CD4-positive, alpha-beta T cell (primary cell): ENCODE measurements around the gene HDAC4. TPM values are rescaled to one million over a fixed set of nuclear protein-coding genes. Genes with fewer than 3 reads are reported as not detected.

ENCODE experiments used
- ATAC-seq: fragments of 200-7000 bp; cut with Tn5 transposase; one replicate; pipeline ENCODE4 v1.10.0; 2022; ENCODE audit warnings: mild to moderate bottlenecking; ENCODE audit not compliant: poor library complexity
- CTCF ChIA-PET: fragments of 350-600 bp; sonication (Branson Sonifier 250); formaldehyde crosslinking; loops from one replicate; lab custom pipeline; 2021; ENCODE audit warnings: antibody characterized with exemption, inconsistent platforms; lab: Charles Lee
- POLR2A ChIA-PET: fragments of 350-600 bp; sonication (Branson Sonifier 250); formaldehyde crosslinking; loops from one replicate; lab custom pipeline; 2021; ENCODE audit warnings: antibody characterized with exemption, inconsistent platforms; lab: Charles Lee
- DNase-seq, 14 experiments: peaks; one replicate each; pipeline ENCODE4 v3.0.0-alpha.2; 2013 to 2020; ENCODE audit warnings: mixed read lengths in 2 of 14
- H3K27ac ChIP-seq, 2 donors: one replicate each; pipeline versions ENCODE4 v1.5.1 to v1.7.0; 2013; ENCODE audit warnings: low read length in 2 of 2, low read depth in 1 of 2, mild to moderate bottlenecking in 1 of 2
- H3K27me3 ChIP-seq, 2 experiments: 1 replicate in 1 of 2; 2 replicates in 1 of 2; pipeline versions ENCODE4 v1.6.1 to v1.7.0; 2013; ENCODE audit warnings: low read length in 2 of 2, control low read depth in 1 of 2, mild to moderate bottlenecking in 1 of 2, moderate library complexity in 1 of 2; ENCODE audit not compliant: insufficient read depth in 2 of 2, control insufficient read depth in 1 of 2
- H3K36me3 ChIP-seq: one replicate; pipeline ENCODE4 v1.6.1; 2013; ENCODE audit warnings: low read length, control low read depth; ENCODE audit not compliant: insufficient read depth
- H3K4me1 ChIP-seq: one replicate; pipeline ENCODE4 v1.6.1; 2013; ENCODE audit warnings: low read length, control low read depth; ENCODE audit not compliant: insufficient read depth
- H3K4me3 ChIP-seq: one replicate; pipeline ENCODE4 v1.5.1; 2013; ENCODE audit warnings: mild to moderate bottlenecking, low read length, moderate library complexity
- H3K9me3 ChIP-seq, 2 experiments: 1 replicate in 1 of 2; 2 replicates in 1 of 2; pipeline versions ENCODE4 v1.6.1 to v1.7.0; 2013; ENCODE audit warnings: low read length in 2 of 2, mild to moderate bottlenecking in 2 of 2, control low read depth in 1 of 2, moderate library complexity in 1 of 2; ENCODE audit not compliant: control insufficient read depth in 1 of 2, insufficient read depth in 1 of 2
- H3K27ac Mint-ChIP-seq: one replicate; pipeline ENCODE4 v1.8.0; 2020; ENCODE audit warnings: mixed read lengths
- H3K27me3 Mint-ChIP-seq: one replicate; pipeline ENCODE4 v1.8.0; 2021; ENCODE audit warnings: mixed read lengths
- H3K36me3 Mint-ChIP-seq: one replicate; pipeline ENCODE4 v1.8.0; 2021; ENCODE audit warnings: low read depth, mixed read lengths
- H3K4me1 Mint-ChIP-seq: one replicate; pipeline ENCODE4 v1.8.0; 2021; ENCODE audit warnings: low read depth, mixed read lengths
- H3K4me3 Mint-ChIP-seq: one replicate; pipeline ENCODE4 v1.8.0; 2020; ENCODE audit warnings: mild to moderate bottlenecking, mixed read lengths
- H3K9me3 Mint-ChIP-seq: one replicate; pipeline ENCODE4 v1.8.0; 2020; ENCODE audit warnings: mixed read lengths
- intact Hi-C, 2 experiments: fragments of 100-400 bp; cut with DNase I in 1 of 2; cut with micrococcal nuclease in 1 of 2; formaldehyde crosslinking; loops; one replicate each; pipeline versions ENCODE4 v1.15.1 to v1.9.0; 2023 to 2025; cut with DNase I, micrococcal nuclease
- total RNA-seq, 174 experiments: library from RNA in 2 of 174; stranded (reverse) in 2 of 174; gene quantifications; one replicate each; pipeline ENCODE4 v1.2.3 and lab custom pipeline; 2021 to 2026
- TF ChIP-seq, protein P1 (sequence below): fragments of 200-600 bp; IDR thresholded peaks from one replicate; pipeline ENCODE4 v1.8.0; 2022; ENCODE audit warnings: antibody characterized with exemption, mild to moderate bottlenecking

Gene HDAC4
- total RNA-seq, 2 experiments from 2014 or later, result 45.3 to 49.2 TPM

GRCh38 chr2:239344857-239345216, 56.0 kb downstream of the HDAC4 start:
- ATAC-seq, result no peak
- peaks cover 16% of the 10 kb centered on the region for H3K36me3 Mint-ChIP-seq
- TF ChIP-seq, protein P1, sequence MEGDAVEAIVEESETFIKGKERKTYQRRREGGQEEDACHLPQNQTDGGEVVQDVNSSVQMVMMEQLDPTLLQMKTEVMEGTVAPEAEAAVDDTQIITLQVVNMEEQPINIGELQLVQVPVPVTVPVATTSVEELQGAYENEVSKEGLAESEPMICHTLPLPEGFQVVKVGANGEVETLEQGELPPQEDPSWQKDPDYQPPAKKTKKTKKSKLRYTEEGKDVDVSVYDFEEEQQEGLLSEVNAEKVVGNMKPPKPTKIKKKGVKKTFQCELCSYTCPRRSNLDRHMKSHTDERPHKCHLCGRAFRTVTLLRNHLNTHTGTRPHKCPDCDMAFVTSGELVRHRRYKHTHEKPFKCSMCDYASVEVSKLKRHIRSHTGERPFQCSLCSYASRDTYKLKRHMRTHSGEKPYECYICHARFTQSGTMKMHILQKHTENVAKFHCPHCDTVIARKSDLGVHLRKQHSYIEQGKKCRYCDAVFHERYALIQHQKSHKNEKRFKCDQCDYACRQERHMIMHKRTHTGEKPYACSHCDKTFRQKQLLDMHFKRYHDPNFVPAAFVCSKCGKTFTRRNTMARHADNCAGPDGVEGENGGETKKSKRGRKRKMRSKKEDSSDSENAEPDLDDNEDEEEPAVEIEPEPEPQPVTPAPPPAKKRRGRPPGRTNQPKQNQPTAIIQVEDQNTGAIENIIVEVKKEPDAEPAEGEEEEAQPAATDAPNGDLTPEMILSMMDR, result no peak
- no peak for DNase-seq
- Histone ChIP-seq H3K36me3 (peaks cover 7% of the 10 kb centered on the region), H3K4me3 (no peak overlapping the region), H3K9me3 (no peaks in the 10 kb centered on the region), H3K27me3 (no peaks in the 10 kb centered on the region), H3K4me1 (peaks cover 15% of the 10 kb centered on the region), H3K27ac (no peak overlapping the region)
- ChIA-PET POLR2A (interaction anchor here (0.7 to 1.1 kb wide), 2 partner anchors 25 to 53 kb away, joined by 3 read pairs; no protein-coding TSS in a partner anchor), CTCF (interaction anchor here (0.5 kb wide), 1 partner anchor 46 kb away, joined by 3 read pairs; no protein-coding TSS in a partner anchor)
- no peak overlapping the region for H3K4me3 Mint-ChIP-seq
- no peak overlapping the region for H3K27ac Mint-ChIP-seq
- peaks cover 18% of the 10 kb centered on the region for H3K4me1 Mint-ChIP-seq
- intact Hi-C loops, result no loop called here
- H3K27me3 Mint-ChIP-seq, result no peaks in the 10 kb centered on the region
- no peaks in the 10 kb centered on the region for H3K9me3 Mint-ChIP-seq

DNA sequence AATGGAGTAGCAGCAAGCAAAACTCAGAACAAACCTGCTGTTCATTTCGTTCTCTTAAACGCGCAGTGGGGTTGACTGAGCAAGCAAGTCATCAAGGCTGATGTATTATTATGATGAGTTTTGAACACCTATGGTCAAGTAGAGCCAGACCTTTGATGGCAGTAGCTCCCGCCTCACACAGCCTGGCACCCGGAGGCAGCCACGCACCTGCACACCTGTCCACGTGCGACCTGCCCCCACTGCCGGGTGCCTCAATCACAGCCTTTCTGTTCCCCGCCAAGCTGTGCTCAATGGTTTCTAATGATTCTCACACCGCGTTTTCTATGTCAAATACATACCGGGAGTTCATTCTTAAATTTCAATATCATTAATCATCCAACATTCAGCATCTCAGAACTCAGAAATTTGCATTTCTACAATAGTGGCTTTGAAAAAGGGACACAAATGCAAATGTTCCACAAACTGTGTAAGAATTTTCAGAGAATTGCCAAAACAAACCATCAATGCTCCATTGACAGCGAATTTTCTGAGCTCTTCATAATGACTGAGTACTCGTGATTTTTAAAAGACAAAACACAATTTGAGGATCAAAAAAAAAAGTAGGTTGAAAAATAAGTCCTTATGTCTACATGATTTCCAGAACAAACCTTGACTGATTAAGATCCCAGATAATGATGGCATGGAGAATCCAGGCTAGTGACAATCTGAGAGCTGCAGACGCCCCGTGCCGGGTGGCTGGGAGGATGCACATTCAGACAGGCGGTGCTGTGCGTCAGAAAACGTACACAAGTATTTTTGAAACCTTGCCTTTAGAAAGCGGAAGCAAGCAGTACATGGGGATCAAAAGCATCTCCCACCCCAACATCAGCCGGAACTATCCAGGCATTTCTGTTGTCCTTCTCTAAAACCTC, 56.6 kb downstream of the HDAC4 start:
- POLR2A ChIA-PET, result interaction anchor here (0.7 to 1.1 kb wide), 2 partner anchors 26 to 52 kb away, joined by 3 read pairs; no protein-coding TSS in a partner anchor
- H3K4me3 Mint-ChIP-seq, result no peak overlapping the region
- intact Hi-C loops, result no loop called here
- H3K9me3 Mint-ChIP-seq, result no peaks in the 10 kb centered on the region
- H3K27ac Mint-ChIP-seq, result no peak overlapping the region
- DNase-seq (no peak), ATAC-seq (no peak)
- peaks cover 24% of the 10 kb centered on the region for H3K4me1 Mint-ChIP-seq
- no peak overlapping the region for H3K4me3 ChIP-seq
- peaks cover 22% of the 10 kb centered on the region for H3K4me1 ChIP-seq
- TF ChIP-seq, protein P1, result no peak
- H3K36me3 Mint-ChIP-seq, result peaks cover 11% of the 10 kb centered on the region
- no peaks in the 10 kb centered on the region for H3K27me3 Mint-ChIP-seq
- H3K36me3 ChIP-seq, result peaks cover 7% of the 10 kb centered on the region
- no peaks in the 10 kb centered on the region for H3K27me3 ChIP-seq
- CTCF ChIA-PET, result interaction anchor here (0.5 kb wide), 1 partner anchor 45 kb away, joined by 3 read pairs; no protein-coding TSS in a partner anchor
- H3K9me3 ChIP-seq, result no peaks in the 10 kb centered on the region
- no peak overlapping the region for H3K27ac ChIP-seq

- POLR2A ChIA-PET, result no interaction called here
- no peaks in the 10 kb centered on the region for H3K27me3 ChIP-seq
- DNase-seq (no peak), ATAC-seq (no peak)
- H3K36me3 ChIP-seq, result peaks cover 4% of the 10 kb centered on the region
- no peaks in the 10 kb centered on the region for H3K9me3 ChIP-seq
- TF ChIP-seq, protein P1, result no peak
- peaks cover 28% of the 10 kb centered on the region for H3K4me1 Mint-ChIP-seq
- H3K4me1 ChIP-seq, result peaks cover 25% of the 10 kb centered on the region
- CTCF ChIA-PET, result no interaction called here
- no peak overlapping the region for H3K27ac ChIP-seq
- H3K27me3 Mint-ChIP-seq, result no peaks in the 10 kb centered on the region
- no peaks in the 10 kb centered on the region for H3K9me3 Mint-ChIP-seq
- no peak overlapping the region for H3K4me3 ChIP-seq
- H3K4me3 Mint-ChIP-seq, result no peak overlapping the region
- intact Hi-C loops, result no loop called here
- no peak overlapping the region for H3K27ac Mint-ChIP-seq
- H3K36me3 Mint-ChIP-seq, result peaks cover 9% of the 10 kb centered on the region
Measured at GRCh38 chr2:239343460-239343859, 57.4 kb downstream of the HDAC4 start.
